IMR-90 (cell line): Measurements from ENCODE around the gene ATF7IP. TPM values are rescaled to one million over a fixed set of nuclear protein-coding genes. Genes with fewer than 3 reads are reported as not detected.

ENCODE experiments used
- ATAC-seq: fragments of 200-7000 bp; cut with Tn5 transposase; 2 replicates; pipeline ENCODE4 v1.9.1; 2020; ENCODE audit warnings: low read depth, mild to moderate bottlenecking, moderate library complexity
- BruUV-seq: library from RNA; stranded (reverse); fragments of 400-500 nt; replicated peaks from 2 replicates; lab custom pipeline; 2021; lab: Mats Ljungman, UMichigan
- CTCF ChIA-PET: fragments of 300-600 bp; formaldehyde crosslinking; extraction: SDS; loops from one replicate; lab custom pipeline; 2021; ENCODE audit warnings: antibody characterized with exemption; lab: Yijun Ruan, JAX
- POLR2A ChIA-PET: fragments of 300-600 bp; sonication (Branson Sonifier 250); formaldehyde crosslinking; loops from one replicate; lab custom pipeline; 2022; ENCODE audit warnings: antibody characterized with exemption; ENCODE audit not compliant: unreplicated experiment; lab: Charles Lee
- DNase-seq: peaks from one replicate; pipeline ENCODE4 v3.0.0; 2013
- H2AFZ ChIP-seq: replicated peaks from 2 replicates; pipeline ENCODE3; 2013; ENCODE audit warnings: low read length, mild to moderate bottlenecking; ENCODE audit not compliant: poor library complexity
- H2AK5ac ChIP-seq: 2 replicates; pipeline ENCODE4 v1.6.1; 2013; ENCODE audit warnings: low read depth, low read length, inconsistent platforms
- H2AK9ac ChIP-seq: replicated peaks from 2 replicates; pipeline ENCODE3; 2013; ENCODE audit warnings: mild to moderate bottlenecking, low read depth, low read length, moderate library complexity; ENCODE audit not compliant: poor library complexity
- H2BK120ac ChIP-seq: 2 replicates; pipeline ENCODE4 v1.6.1; 2013; ENCODE audit warnings: low read depth, low read length, inconsistent platforms
- H2BK15ac ChIP-seq: 3 replicates; pipeline ENCODE4 v1.6.1; 2013; ENCODE audit warnings: low read depth, low read length, inconsistent platforms
- H2BK20ac ChIP-seq: 2 replicates; pipeline ENCODE4 v1.6.1; 2013; ENCODE audit warnings: low read depth, mild to moderate bottlenecking, inconsistent platforms, low read length, moderate library complexity
- H2BK5ac ChIP-seq: 2 replicates; pipeline ENCODE4 v1.6.1; 2013; ENCODE audit warnings: mild to moderate bottlenecking, low read depth, low read length, inconsistent platforms; ENCODE audit not compliant: poor library complexity, severe bottlenecking
- H3K14ac ChIP-seq: replicated peaks from 2 replicates; pipeline ENCODE4 v1.6.1; 2013; ENCODE audit warnings: low read depth, low read length, inconsistent platforms
- H3K18ac ChIP-seq: 2 replicates; pipeline ENCODE4 v1.6.1; 2013; ENCODE audit warnings: low read depth, low read length, control low read depth
- H3K23ac ChIP-seq: 2 replicates; pipeline ENCODE4 v1.6.1; 2013; ENCODE audit warnings: low read depth, low read length, inconsistent platforms
- H3K27ac ChIP-seq: 2 replicates; pipeline ENCODE4 v1.5.1; 2013; ENCODE audit warnings: mild to moderate bottlenecking, control low read depth, low read length; ENCODE audit not compliant: insufficient read depth
- H3K27me3 ChIP-seq: 2 replicates; pipeline ENCODE4 v1.6.1; 2013; ENCODE audit warnings: low read length; ENCODE audit not compliant: control insufficient read depth, insufficient read depth
- H3K36me3 ChIP-seq: 2 replicates; pipeline ENCODE4 v1.6.1; 2013; ENCODE audit warnings: low read length, mixed read lengths; ENCODE audit not compliant: control insufficient read depth, insufficient read depth
- H3K4ac ChIP-seq: 2 replicates; pipeline ENCODE4 v1.6.1; 2013; ENCODE audit warnings: low read depth, low read length, inconsistent platforms
- H3K4me1 ChIP-seq: 2 replicates; pipeline ENCODE4 v1.6.1; 2013; ENCODE audit warnings: low read length, mixed read lengths; ENCODE audit not compliant: control insufficient read depth, insufficient read depth
- H3K4me2 ChIP-seq: 2 replicates; pipeline ENCODE4 v1.6.1; 2013; ENCODE audit warnings: low read depth, mild to moderate bottlenecking, control low read depth, low read length, moderate library complexity
- H3K4me3 ChIP-seq: 2 replicates; pipeline ENCODE4 v1.5.1; 2013; ENCODE audit warnings: low read depth, mild to moderate bottlenecking, control low read depth, low read length, moderate library complexity; ENCODE audit not compliant: insufficient read depth
- H3K56ac ChIP-seq: 2 replicates; pipeline ENCODE4 v1.6.1; 2013; ENCODE audit warnings: low read length, inconsistent platforms; ENCODE audit not compliant: insufficient read depth; ENCODE audit errors: extremely low read depth
- H3K79me1 ChIP-seq, 2 experiments: 2 replicates each; pipeline ENCODE4 v1.6.1; 2013; ENCODE audit warnings: low read length in 2 of 2, inconsistent platforms in 1 of 2, low read depth in 1 of 2
- H3K9ac ChIP-seq: 2 replicates; pipeline ENCODE4 v1.6.1; 2013; ENCODE audit warnings: low read depth, low read length, control low read depth
- H3K9me1 ChIP-seq: 2 replicates; pipeline ENCODE4 v1.6.1; 2013; ENCODE audit warnings: low read length, inconsistent platforms; ENCODE audit not compliant: insufficient read depth
- H3K9me3 ChIP-seq: 2 replicates; pipeline ENCODE4 v1.6.1; 2013; ENCODE audit warnings: low read length; ENCODE audit not compliant: control insufficient read depth, insufficient read depth
- H4K20me1 ChIP-seq: 2 replicates; pipeline ENCODE4 v1.6.1; 2013; ENCODE audit warnings: low read length, inconsistent platforms; ENCODE audit not compliant: insufficient read depth
- H4K5ac ChIP-seq: 2 replicates; pipeline ENCODE4 v1.6.1; 2013; ENCODE audit warnings: mild to moderate bottlenecking, low read depth, low read length, control low read depth
- H4K8ac ChIP-seq, 2 experiments: 2 replicates each; pipeline ENCODE4 v1.6.1; 2013; ENCODE audit warnings: low read depth in 2 of 2, low read length in 2 of 2, control low read depth in 1 of 2, inconsistent platforms in 1 of 2
- H4K91ac ChIP-seq: 2 replicates; pipeline ENCODE4 v1.6.1; 2013; ENCODE audit warnings: low read depth, low read length, inconsistent platforms; ENCODE audit not compliant: insufficient read depth
- CEBPB ChIP-seq: IDR thresholded peaks from 2 replicates; pipeline ENCODE4 v1.6.1; 2012; ENCODE audit warnings: low read depth, low read length, improper control_type of control experiment
- ELK1 ChIP-seq: fragments of 150-350 bp; IDR thresholded peaks from 2 replicates; pipeline ENCODE4 v1.6.1; 2016; ENCODE audit warnings: low read depth, mild to moderate bottlenecking, low read length, moderate library complexity, borderline replicate concordance
- FOS ChIP-seq: fragments of 150-350 bp; IDR thresholded peaks from 2 replicates; pipeline ENCODE4 v1.6.1; 2016; ENCODE audit warnings: low read depth, low read length
- MAFK ChIP-seq: IDR thresholded peaks from 2 replicates; pipeline ENCODE4 v1.6.1; 2012; ENCODE audit warnings: low read depth, low read length, improper control_type of control experiment
- MXI1 ChIP-seq: IDR thresholded peaks from 2 replicates; pipeline ENCODE4 v1.6.1; 2012; ENCODE audit warnings: low read depth, mild to moderate bottlenecking, low read length, moderate library complexity, borderline replicate concordance
- NFE2L2 ChIP-seq: fragments of 150-350 bp; IDR thresholded peaks from 2 replicates; pipeline ENCODE4 v1.6.1; 2016; ENCODE audit warnings: low read depth, mild to moderate bottlenecking, low read length
- RAD21 ChIP-seq: IDR thresholded peaks from 2 replicates; pipeline ENCODE4 v1.6.1; 2012; ENCODE audit warnings: low read length, improper control_type of control experiment
- RCOR1 ChIP-seq: IDR thresholded peaks from 2 replicates; pipeline ENCODE4 v1.6.1; 2012; ENCODE audit warnings: mild to moderate bottlenecking, low read length, improper control_type of control experiment; ENCODE audit not compliant: insufficient replicate concordance
- RFX5 ChIP-seq: IDR thresholded peaks from 2 replicates; pipeline ENCODE4 v1.8.0; 2012; ENCODE audit warnings: low read depth, mild to moderate bottlenecking, low read length, moderate library complexity
- USF2 ChIP-seq: fragments of 150-350 bp; IDR thresholded peaks from 2 replicates; pipeline ENCODE4 v1.6.1; 2017; ENCODE audit warnings: mild to moderate bottlenecking, antibody characterized with exemption, low read length, low read depth
- WGBS, 2 experiments: methylation state at CpG; one replicate each; pipeline versions ENCODE4 v1.1.5 to v1.1.7; 2013; ENCODE audit warnings: missing lambda C conversion rate in 2 of 2; ENCODE audit not compliant: insufficient read length in 1 of 2; ENCODE audit errors: extremely low coverage in 2 of 2; 5-methylcytosine and 5-hydroxymethylcytosine counted together
- dilution Hi-C: fragments of 300-500 bp; cut with HindIII; formaldehyde crosslinking; loops from one replicate; pipeline ENCODE4 v1.14.3; 2018; ENCODE audit warnings: low sequenced_read_pairs; ENCODE audit not compliant: unreplicated experiment
- in situ Hi-C: fragments of 300-500 bp; cut with MboI; formaldehyde crosslinking; loops from 3 replicates; pipeline ENCODE4 v1.14.3; 2019; ENCODE audit warnings: low sequenced_read_pairs, inconsistent platforms, mixed read lengths
- intact Hi-C: fragments of 100-400 bp; cut with micrococcal nuclease; formaldehyde crosslinking; loops from 2 replicates; pipeline ENCODE4 v1.10.0; 2022
- polyA plus RNA-seq, 3 experiments: library from polyadenylated mRNA; depleted of rRNA; stranded (reverse); fragments of >200 nt; gene quantifications; 2 replicates each; pipeline ENCODE4 v1.2.3, GENCODE V29; 2012; ENCODE audit warnings: low replicate concordance in 1 of 3
- total RNA-seq: library from RNA; depleted of rRNA; stranded (reverse); fragments of >200 nt; gene quantifications from 2 replicates; pipeline ENCODE4 v1.2.3, GENCODE V29; 2012

ATF7IP gene
- total and polyA plus RNA-seq, 2 of the 4 experiments (the other 2 are of a cell fraction), result 9.4 to 22.8 TPM

- Histone ChIP-seq H3K9me1 (0 out of 2 replicates have a peak, but pooled peaks cover 2% of the 10 kb centered on the region), H3K23ac (no peak overlapping the region), H2BK120ac (no peak overlapping the region), H4K5ac (no peak overlapping the region), H4K20me1 (peaks cover 4% of the 10 kb centered on the region; the same call in 1 of the 2 replicates), H3K14ac (no peak overlapping the region), H2BK15ac (no peak overlapping the region), H3K4me1 (no peaks in the 10 kb centered on the region), H3K9me3 (no peaks in the 10 kb centered on the region), H3K56ac (no peak overlapping the region), H4K91ac (no peak overlapping the region), H2BK20ac (no peak overlapping the region), H3K18ac (no peak overlapping the region), H2AFZ (no peak overlapping the region), H3K9ac (no peak overlapping the region), H2AK5ac (no peak overlapping the region), H3K4me3 (no peak overlapping the region), H3K4me2 (peak overlapping the region; percentile 40; the same call in 1 of the 2 replicates), H3K79me1 (peaks cover 18 to 32% of the 10 kb centered on the region in 2 experiments), H3K27me3 (no peaks in the 10 kb centered on the region), H3K27ac (no peak overlapping the region), H4K8ac (no peak overlapping the region), H2BK5ac (no peak overlapping the region), H2AK9ac (no peak overlapping the region), H3K36me3 (peaks cover 12% of the 10 kb centered on the region), H3K4ac (no peak overlapping the region)
- no CpG with 5 or more reads among the region's 4 CpGs for WGBS, 2 experiments
- ChIA-PET CTCF (interaction anchor here (0.6 kb wide), 1 partner anchor 50 kb away, joined by 3 read pairs; no protein-coding TSS in a partner anchor), POLR2A (no interaction called here)
- TF ChIP-seq FOS (no peak), RFX5 (no peak), RCOR1 (no peak), USF2 (no peak), MXI1 (no peak), MAFK (no peak), CEBPB (no peak), NFE2L2 (no peak), ELK1 (no peak), RAD21 (no peak)
- BruUV-seq, result no TSS peak
- dilution Hi-C loops, result no loop called here
- in situ Hi-C loops, result no loop called here
- DNase-seq (peak; percentile 10), ATAC-seq (no peak)
- intact Hi-C loops, result no loop called here
These were observed 86.9 kb downstream of the ATF7IP start for GRCh38 chr12:14452336-14452735.
